GM12892 (cell line): ENCODE data around the gene PSAPL1.

Experiments used
- POLR2A ChIP-seq: IDR thresholded peaks from 2 replicates; pipeline ENCODE4 v1.6.1; 2011; ENCODE audit warnings: low read depth, low read length, control low read depth
- POLR2AphosphoS5 ChIP-seq: IDR thresholded peaks from 2 replicates; pipeline ENCODE4 v1.6.1; 2011; ENCODE audit warnings: low read depth, low read length, control low read depth
- TAF1 ChIP-seq: IDR thresholded peaks from 2 replicates; pipeline ENCODE4 v1.6.1; 2011; ENCODE audit warnings: low read depth, mild to moderate bottlenecking, control low read depth, low read length, borderline replicate concordance

GRCh38 chr4:7417639-7418038 is 17.1 kb downstream of the PSAPL1 start:
- no peak for TF ChIP-seq POLR2A
- no peak for TF ChIP-seq POLR2AphosphoS5
- no peak for TF ChIP-seq TAF1
